Activated T-cell treated with anti-CD3 and anti-CD28 coated beads, Interleukin-2, amount 50 U/mL, for 72 hours (primary cell): ENCODE results near the gene R3HDM4. TPM values are rescaled to one million over a fixed set of nuclear protein-coding genes. Genes with fewer than 3 reads are reported as not detected.

ENCODE experiments used
- ATAC-seq, 2 donors: fragments of 150-1000 bp; cut with Tn5 transposase; replicated peaks in 1 of 2; 2 replicates each; pipeline ENCODE4 v1.10.0; 2021; ENCODE audit warnings: moderate library complexity in 2 of 2, mild to moderate bottlenecking in 1 of 2
- DNase-seq, 2 donors: peaks; one replicate each; pipeline ENCODE4 v3.0.0; 2021 to 2022; ENCODE audit warnings: mixed read lengths in 1 of 2
- H3K27ac Mint-ChIP-seq: one replicate; pipeline ENCODE4 v1.8.0; 2022; ENCODE audit warnings: mild to moderate bottlenecking, moderate library complexity, mixed read lengths
- H3K27me3 Mint-ChIP-seq: one replicate; pipeline ENCODE4 v1.8.0; 2022; ENCODE audit warnings: low read depth, mixed read lengths
- H3K36me3 Mint-ChIP-seq, 2 donors: one replicate each; pipeline ENCODE4 v1.8.0; 2022; ENCODE audit warnings: mixed read lengths in 2 of 2, mild to moderate bottlenecking in 1 of 2; ENCODE audit not compliant: insufficient read depth in 2 of 2
- H3K4me1 Mint-ChIP-seq: one replicate; pipeline ENCODE4 v1.8.0; 2022; ENCODE audit warnings: low read depth, mixed read lengths
- H3K4me3 Mint-ChIP-seq, 2 donors: one replicate each; pipeline ENCODE4 v1.8.0; 2022; ENCODE audit warnings: mild to moderate bottlenecking in 2 of 2, mixed read lengths in 2 of 2, moderate library complexity in 2 of 2
- H3K9me3 Mint-ChIP-seq, 2 donors: one replicate each; pipeline ENCODE4 v1.8.0; 2022; ENCODE audit warnings: mixed read lengths in 2 of 2
- total RNA-seq, 2 donors: library from RNA; stranded (reverse); gene quantifications; one replicate each; pipeline ENCODE4 v1.2.3, GENCODE V29; 2022

Gene R3HDM4
- total RNA-seq, 2 donors from 2014 or later = 109 to 126 TPM

- ATAC-seq (no peak), DNase-seq (no peak)
- no peaks in the 10 kb centered on the region for H3K9me3 Mint-ChIP-seq
- H3K4me3 Mint-ChIP-seq = no peak overlapping the region
- H3K4me1 Mint-ChIP-seq = peaks cover 47% of the 10 kb centered on the region
- no peaks in the 10 kb centered on the region for H3K27me3 Mint-ChIP-seq
- peak overlapping the region; percentile 61 for H3K27ac Mint-ChIP-seq
- H3K36me3 Mint-ChIP-seq = peaks cover 4% of the 10 kb centered on the region in 2 donors
Observed at GRCh38 chr19:904545-904944, 8.5 kb downstream of the R3HDM4 start.

- H3K9me3 Mint-ChIP-seq = no peaks in the 10 kb centered on the region
- no peak for DNase-seq
- no peaks in the 10 kb centered on the region for H3K27me3 Mint-ChIP-seq
- peaks cover 35% of the 10 kb centered on the region for H3K4me1 Mint-ChIP-seq
- H3K27ac Mint-ChIP-seq = no peak overlapping the region
- ATAC-seq = no peak
- H3K4me3 Mint-ChIP-seq = no peak overlapping the region
- peaks cover 1 to 2% of the 10 kb centered on the region in 2 donors for H3K36me3 Mint-ChIP-seq
Observed at GRCh38 chr19:903266-903797, 9.7 kb downstream of the R3HDM4 start.

GRCh38 chr19:902446-903226 lies 10.4 kb downstream of the R3HDM4 start:
- H3K27me3 Mint-ChIP-seq = no peaks in the 10 kb centered on the region
- ATAC-seq = no peak
- H3K4me3 Mint-ChIP-seq = no peak overlapping the region
- peaks cover 1 to 2% of the 10 kb centered on the region in 2 donors for H3K36me3 Mint-ChIP-seq
- peaks cover 29% of the 10 kb centered on the region for H3K4me1 Mint-ChIP-seq
- H3K9me3 Mint-ChIP-seq = no peaks in the 10 kb centered on the region
- no peak overlapping the region for H3K27ac Mint-ChIP-seq
- DNase-seq = no peak

- H3K4me1 Mint-ChIP-seq = peaks cover 23% of the 10 kb centered on the region
- DNase-seq = no peak
- no peak for ATAC-seq
- H3K36me3 Mint-ChIP-seq = peaks cover 1 to 2% of the 10 kb centered on the region in 2 donors
- no peaks in the 10 kb centered on the region for H3K27me3 Mint-ChIP-seq
- no peaks in the 10 kb centered on the region for H3K9me3 Mint-ChIP-seq
- no peak overlapping the region for H3K27ac Mint-ChIP-seq
- no peak overlapping the region for H3K4me3 Mint-ChIP-seq
Observed at GRCh38 chr19:902093-902370, 11.0 kb downstream of the R3HDM4 start.

- ATAC-seq = no peak
- DNase-seq = no peak
- no peaks in the 10 kb centered on the region for H3K9me3 Mint-ChIP-seq
- peaks cover 17% of the 10 kb centered on the region for H3K4me1 Mint-ChIP-seq
- H3K4me3 Mint-ChIP-seq = no peak overlapping the region
- no peak overlapping the region for H3K27ac Mint-ChIP-seq
- peaks cover under 1 to 4% of the 10 kb centered on the region in 2 donors for H3K36me3 Mint-ChIP-seq
- H3K27me3 Mint-ChIP-seq = no peaks in the 10 kb centered on the region
Observed at GRCh38 chr19:901216-902092, 11.6 kb downstream of the R3HDM4 start.

GRCh38 chr19:900302-901111 lies 12.5 kb downstream of the R3HDM4 start:
- H3K27ac Mint-ChIP-seq = no peak overlapping the region
- ATAC-seq (peak; percentile 53 to 56), DNase-seq (peak in 1 of 2 donors; percentile 24)
- peaks cover 9% of the 10 kb centered on the region for H3K4me1 Mint-ChIP-seq
- peaks cover 0 to 4% of the 10 kb centered on the region in 2 donors for H3K36me3 Mint-ChIP-seq
- no peak overlapping the region for H3K4me3 Mint-ChIP-seq
- H3K27me3 Mint-ChIP-seq = no peaks in the 10 kb centered on the region
- no peaks in the 10 kb centered on the region for H3K9me3 Mint-ChIP-seq

GRCh38 chr19:900043-900301 lies 13.0 kb downstream of the R3HDM4 start:
- DNase-seq (no peak), ATAC-seq (no peak)
- H3K9me3 Mint-ChIP-seq = no peaks in the 10 kb centered on the region
- no peak overlapping the region for H3K27ac Mint-ChIP-seq
- H3K36me3 Mint-ChIP-seq = peaks cover 0 to 4% of the 10 kb centered on the region in 2 donors
- H3K4me1 Mint-ChIP-seq = peaks cover 9% of the 10 kb centered on the region
- no peaks in the 10 kb centered on the region for H3K27me3 Mint-ChIP-seq
- no peak overlapping the region for H3K4me3 Mint-ChIP-seq

- H3K36me3 Mint-ChIP-seq = peaks cover 0 to 2% of the 10 kb centered on the region in 2 donors
- no peaks in the 10 kb centered on the region for H3K27me3 Mint-ChIP-seq
- peaks cover 5% of the 10 kb centered on the region for H3K4me1 Mint-ChIP-seq
- H3K9me3 Mint-ChIP-seq = no peaks in the 10 kb centered on the region
- H3K27ac Mint-ChIP-seq = no peak overlapping the region
- DNase-seq (no peak), ATAC-seq (no peak)
- no peak overlapping the region for H3K4me3 Mint-ChIP-seq
Observed at GRCh38 chr19:899336-900042, 13.5 kb downstream of the R3HDM4 start.

- H3K4me1 Mint-ChIP-seq = peaks cover 4% of the 10 kb centered on the region
- no peaks in the 10 kb centered on the region for H3K9me3 Mint-ChIP-seq
- H3K27ac Mint-ChIP-seq = no peak overlapping the region
- H3K4me3 Mint-ChIP-seq = no peak overlapping the region
- ATAC-seq = no peak
- no peaks in the 10 kb centered on the region for H3K27me3 Mint-ChIP-seq
- peak in 1 of 2 donors; percentile 33 for DNase-seq
- peaks cover 0 to 2% of the 10 kb centered on the region in 2 donors for H3K36me3 Mint-ChIP-seq
Observed at GRCh38 chr19:898663-899062, 14.4 kb downstream of the R3HDM4 start.

- no peak for DNase-seq
- Mint-ChIP-seq H3K27me3 (no peaks in the 10 kb centered on the region), H3K4me3 (no peak overlapping the region), H3K27ac (no peak overlapping the region), H3K4me1 (peaks cover 11% of the 10 kb centered on the region), H3K9me3 (no peaks in the 10 kb centered on the region), H3K36me3 (peaks cover 2% of the 10 kb centered on the region in 2 donors)
- ATAC-seq = no peak
Observed at GRCh38 chr19:897442-898039, 15.5 kb downstream of the R3HDM4 start.

- H3K27ac Mint-ChIP-seq = no peak overlapping the region
- ATAC-seq = no peak
Observed at GRCh38 chr19:896999-897398, 16.0 kb downstream of the R3HDM4 start.

GRCh38 chr19:896434-896833 lies 16.6 kb downstream of the R3HDM4 start:
- H3K4me1 Mint-ChIP-seq = peaks cover 16% of the 10 kb centered on the region
- peaks cover 2% of the 10 kb centered on the region in 2 donors for H3K36me3 Mint-ChIP-seq

More at GRCh38 chr19:896999-897398, 16.0 kb downstream of the R3HDM4 start:
- no peaks in the 10 kb centered on the region for H3K9me3 Mint-ChIP-seq
- H3K4me3 Mint-ChIP-seq = no peak overlapping the region
- peaks cover 16% of the 10 kb centered on the region for H3K4me1 Mint-ChIP-seq
- no peak for DNase-seq
- peaks cover 2% of the 10 kb centered on the region in 2 donors for H3K36me3 Mint-ChIP-seq
- no peaks in the 10 kb centered on the region for H3K27me3 Mint-ChIP-seq

More at GRCh38 chr19:896434-896833, 16.6 kb downstream of the R3HDM4 start:
- ATAC-seq (no peak), DNase-seq (no peak)
- no peak overlapping the region for H3K4me3 Mint-ChIP-seq
- H3K27ac Mint-ChIP-seq = no peak overlapping the region
- H3K27me3 Mint-ChIP-seq = no peaks in the 10 kb centered on the region
- no peaks in the 10 kb centered on the region for H3K9me3 Mint-ChIP-seq
